ENCODE data around the gene KIAA0586.

DNA sequence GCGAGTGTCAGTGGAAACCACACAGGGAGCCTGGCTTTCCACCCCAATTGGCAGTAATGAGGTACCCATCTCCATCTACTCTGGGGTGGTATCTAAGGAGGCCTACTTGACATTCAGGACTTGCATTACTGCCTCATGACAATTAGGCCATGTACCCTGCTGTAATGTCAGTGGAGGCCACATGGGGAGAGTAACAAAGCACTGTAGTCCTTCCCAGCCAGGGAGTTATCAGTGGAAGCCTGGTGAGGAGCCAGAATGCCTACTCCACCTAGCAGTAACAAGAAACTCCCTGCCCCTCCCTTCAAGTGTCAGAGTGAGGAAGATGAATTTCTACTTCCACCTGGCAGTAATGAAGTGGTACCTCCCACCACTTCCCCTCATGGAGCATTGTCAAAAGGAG lies 12.7 kb upstream of the KIAA0586 start:
- TF ChIP-seq, protein P1, sequence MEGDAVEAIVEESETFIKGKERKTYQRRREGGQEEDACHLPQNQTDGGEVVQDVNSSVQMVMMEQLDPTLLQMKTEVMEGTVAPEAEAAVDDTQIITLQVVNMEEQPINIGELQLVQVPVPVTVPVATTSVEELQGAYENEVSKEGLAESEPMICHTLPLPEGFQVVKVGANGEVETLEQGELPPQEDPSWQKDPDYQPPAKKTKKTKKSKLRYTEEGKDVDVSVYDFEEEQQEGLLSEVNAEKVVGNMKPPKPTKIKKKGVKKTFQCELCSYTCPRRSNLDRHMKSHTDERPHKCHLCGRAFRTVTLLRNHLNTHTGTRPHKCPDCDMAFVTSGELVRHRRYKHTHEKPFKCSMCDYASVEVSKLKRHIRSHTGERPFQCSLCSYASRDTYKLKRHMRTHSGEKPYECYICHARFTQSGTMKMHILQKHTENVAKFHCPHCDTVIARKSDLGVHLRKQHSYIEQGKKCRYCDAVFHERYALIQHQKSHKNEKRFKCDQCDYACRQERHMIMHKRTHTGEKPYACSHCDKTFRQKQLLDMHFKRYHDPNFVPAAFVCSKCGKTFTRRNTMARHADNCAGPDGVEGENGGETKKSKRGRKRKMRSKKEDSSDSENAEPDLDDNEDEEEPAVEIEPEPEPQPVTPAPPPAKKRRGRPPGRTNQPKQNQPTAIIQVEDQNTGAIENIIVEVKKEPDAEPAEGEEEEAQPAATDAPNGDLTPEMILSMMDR (IDR thresholded peaks at IDR 0.05; ENCODE audit: low read depth, low read length): no peak
- TF ChIP-seq POLR2A (IDR thresholded peaks at IDR 0.05; ENCODE audit: extremely low read depth, insufficient read length): no peak
- TF ChIP-seq, protein P2, sequence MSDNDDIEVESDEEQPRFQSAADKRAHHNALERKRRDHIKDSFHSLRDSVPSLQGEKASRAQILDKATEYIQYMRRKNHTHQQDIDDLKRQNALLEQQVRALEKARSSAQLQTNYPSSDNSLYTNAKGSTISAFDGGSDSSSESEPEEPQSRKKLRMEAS (IDR thresholded peaks at IDR 0.05; ENCODE audit: low read depth, low read length): no peak
- TF ChIP-seq MYC (IDR thresholded peaks at IDR 0.05; ENCODE audit: low read depth, low read length): no peak

All from NB4 (cell line).